Uterus (tissue), 2 donors: ENCODE data around the gene PUSL1.

Experiments
- CTCF ChIP-seq, 4 experiments: fragments of 200-600 bp in 2 of 4; fragments of 450-650 bp in 2 of 4; sonication (generic) in 2 of 4; IDR thresholded peaks; one replicate each; pipeline ENCODE4 v1.5.1; 2016 to 2019; ENCODE audit warnings: antibody characterized with exemption in 4 of 4, mild to moderate bottlenecking in 2 of 4, moderate library complexity in 1 of 4
- POLR2A ChIP-seq, 2 donors: fragments of 450-650 bp; IDR thresholded peaks; one replicate each; pipeline ENCODE4 v1.6.1; 2016; ENCODE audit warnings: antibody characterized with exemption in 2 of 2, mild to moderate bottlenecking in 1 of 2, moderate library complexity in 1 of 2

DNA sequence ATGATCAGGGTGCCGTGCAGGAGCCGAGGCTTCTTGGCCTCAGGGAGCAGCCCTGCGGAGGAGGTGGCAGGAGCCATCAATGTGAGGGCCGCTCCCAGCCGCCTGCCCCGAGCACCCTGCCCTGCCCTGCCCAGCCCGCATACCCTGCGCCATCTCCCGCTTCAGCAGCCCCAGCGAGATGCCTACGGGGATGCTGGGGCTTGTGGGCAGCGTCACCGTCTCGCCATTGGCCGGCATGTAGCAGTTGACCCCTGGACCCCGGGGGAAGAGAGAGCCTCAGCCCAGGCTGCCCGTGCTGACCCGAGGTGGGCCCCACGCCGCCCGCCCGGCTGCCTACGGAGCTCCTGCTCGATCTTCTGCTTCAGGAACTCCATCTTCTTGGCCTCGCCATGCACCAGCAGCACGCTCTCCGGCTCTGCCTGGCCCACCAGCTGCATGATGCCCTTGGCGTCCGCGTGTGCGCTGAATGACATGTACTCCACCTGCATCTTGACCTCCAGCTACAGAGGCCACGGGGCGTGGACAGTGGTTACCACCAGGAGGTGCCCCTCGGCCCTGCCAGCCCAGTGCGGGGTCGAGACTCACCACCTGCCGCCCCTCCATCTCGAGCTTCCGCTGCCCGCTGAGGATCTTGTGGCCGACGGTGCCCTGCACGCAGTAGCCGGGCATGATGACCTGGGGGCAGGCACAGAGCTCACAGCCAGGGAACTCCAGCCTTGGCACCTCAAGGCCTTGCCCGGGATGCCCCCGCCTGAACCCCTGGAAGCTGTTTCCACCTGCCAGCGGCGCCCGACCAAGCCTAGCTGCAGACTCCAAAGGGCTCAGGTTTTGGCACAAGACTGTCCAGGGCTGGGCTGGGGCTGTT, 4.3 kb downstream of the PUSL1 start:
- no peak for TF ChIP-seq CTCF (IDR thresholded peaks at IDR 0.05)
- TF ChIP-seq POLR2A (IDR thresholded peaks at IDR 0.05), result no peak
